PC-3 (cell line): ENCODE data around the gene TAS2R60. TPM values are rescaled to one million over a fixed set of nuclear protein-coding genes. Genes with fewer than 3 reads are reported as not detected.

ENCODE experiments used
- ATAC-seq: fragments of 200-7000 bp; cut with Tn5 transposase; 2 replicates; pipeline ENCODE4 v1.9.1; 2020; ENCODE audit warnings: mild to moderate bottlenecking, moderate library complexity
- BruUV-seq: library from RNA; stranded (reverse); fragments of 400-500 nt; replicated peaks from 2 replicates; lab custom pipeline; 2021; lab: Mats Ljungman, UMichigan
- CTCF ChIA-PET: fragments of 300-600 bp; sonication (Branson Sonifier 250); formaldehyde crosslinking; loops from one replicate; lab custom pipeline; 2022; ENCODE audit warnings: antibody characterized with exemption; lab: Charles Lee
- POLR2A ChIA-PET: fragments of 300-600 bp; sonication (Branson Sonifier 250); formaldehyde crosslinking; loops from one replicate; lab custom pipeline; 2022; ENCODE audit warnings: antibody characterized with exemption; ENCODE audit not compliant: unreplicated experiment; lab: Charles Lee
- DNase-seq: peaks from one replicate; pipeline ENCODE4 v3.0.0-alpha.2; 2015
- H2AFZ ChIP-seq: fragments of 300-600 bp; sonication (generic); 2 replicates; pipeline ENCODE4 v1.6.0; 2016; ENCODE audit warnings: antibody characterized with exemption, low read length
- H3F3A ChIP-seq: fragments of 300-600 bp; sonication (generic); one replicate; pipeline ENCODE4 v1.6.0; 2017; ENCODE audit warnings: antibody characterized with exemption, low read length, control low read depth, mild to moderate bottlenecking; ENCODE audit not compliant: unreplicated experiment
- H3K27ac ChIP-seq: fragments of 300-600 bp; sonication (generic); 2 replicates; pipeline ENCODE4 v1.5.1; 2016; ENCODE audit warnings: mild to moderate bottlenecking, low read length
- H3K27me3 ChIP-seq: fragments of 300-600 bp; sonication (generic); 2 replicates; pipeline ENCODE4 v1.6.1; 2016; ENCODE audit warnings: low read length, mixed read lengths
- H3K36me3 ChIP-seq: fragments of 300-600 bp; sonication (generic); 2 replicates; pipeline ENCODE4 v1.6.1; 2016; ENCODE audit warnings: low read depth, mixed run types, low read length, mixed read lengths
- H3K4me1 ChIP-seq: fragments of 300-600 bp; sonication (generic); 2 replicates; pipeline ENCODE4 v1.5.1; 2016; ENCODE audit warnings: low read length; ENCODE audit not compliant: insufficient read depth
- H3K4me2 ChIP-seq: fragments of 300-600 bp; sonication (generic); 2 replicates; pipeline ENCODE4 v1.6.0; 2016; ENCODE audit warnings: low read length
- H3K4me3 ChIP-seq: fragments of 300-600 bp; sonication (generic); 2 replicates; pipeline ENCODE4 v1.5.1; 2016; ENCODE audit warnings: mild to moderate bottlenecking, low read length, mixed read lengths
- H3K79me2 ChIP-seq: fragments of 300-600 bp; sonication (generic); 2 replicates; pipeline ENCODE4 v1.6.1; 2017; ENCODE audit warnings: low read length, mixed read lengths
- H3K9ac ChIP-seq: fragments of 300-600 bp; sonication (generic); 2 replicates; pipeline ENCODE4 v1.6.0; 2016; ENCODE audit warnings: mild to moderate bottlenecking, low read length
- H3K9me2 ChIP-seq: fragments of 300-600 bp; sonication (generic); replicated peaks from 2 replicates; pipeline ENCODE4 v1.6.1; 2016; ENCODE audit warnings: mixed run types, low read length, mixed read lengths
- H3K9me3 ChIP-seq: fragments of 300-600 bp; sonication (generic); 2 replicates; pipeline ENCODE4 v1.6.1; 2016; ENCODE audit warnings: low read length, mixed read lengths
- H4K20me1 ChIP-seq: fragments of 300-600 bp; sonication (generic); 2 replicates; pipeline ENCODE4 v1.6.1; 2016; ENCODE audit warnings: low read length, mixed read lengths
- CTCF ChIP-seq: fragments of 300-600 bp; sonication (generic); conservative IDR thresholded peaks from 2 replicates; pipeline ENCODE4 v1.5.1; 2017; ENCODE audit warnings: antibody characterized with exemption, low read depth, mild to moderate bottlenecking, low read length
- EZH2 ChIP-seq: fragments of 300-600 bp; sonication (generic); IDR thresholded peaks from one replicate; pipeline ENCODE4 v1.6.1; 2017; ENCODE audit warnings: antibody characterized with exemption, mild to moderate bottlenecking, low read length; ENCODE audit not compliant: unreplicated experiment
- EZH2phosphoT487 ChIP-seq: fragments of 300-600 bp; sonication (generic); IDR thresholded peaks from 2 replicates; pipeline ENCODE4 v1.6.1; 2018; ENCODE audit warnings: mild to moderate bottlenecking, antibody characterized with exemption, low read length, borderline replicate concordance
- intact Hi-C: fragments of 100-400 bp; cut with micrococcal nuclease; formaldehyde crosslinking; loops from 2 replicates; pipeline ENCODE4 v1.9.0; 2023
- total RNA-seq: library from RNA; depleted of rRNA; stranded (reverse); fragments of >200 nt; gene quantifications from 2 replicates; pipeline ENCODE4 v1.2.3, GENCODE V29; 2014

TAS2R60 gene
- total RNA-seq, 1 experiment from 2014 or later = not detected

GRCh38 chr7:143487061-143487460, 43.8 kb downstream of the TAS2R60 start:
- BruUV-seq = no TSS peak
- Histone ChIP-seq H4K20me1 (no peaks in the 10 kb centered on the region), H3K4me1 (no peaks in the 10 kb centered on the region), H3K36me3 (no peaks in the 10 kb centered on the region), H3K9me2 (no peaks in the 10 kb centered on the region), H3K79me2 (no peaks in the 10 kb centered on the region), H3F3A (no peaks in the 10 kb centered on the region), H2AFZ (no peak overlapping the region), H3K9me3 (no peaks in the 10 kb centered on the region), H3K27me3 (no peaks in the 10 kb centered on the region), H3K27ac (no peak overlapping the region), H3K4me2 (no peak overlapping the region), H3K4me3 (no peak overlapping the region), H3K9ac (no peak overlapping the region)
- POLR2A ChIA-PET = interaction anchor here (0.7 kb wide), 1 partner anchor 414 kb away, joined by 3 read pairs; no protein-coding TSS in a partner anchor
- ATAC-seq = no peak
- intact Hi-C loops = no loop called here
- no peak for DNase-seq
- CTCF ChIA-PET = no interaction called here
- TF ChIP-seq CTCF (no peak), EZH2phosphoT487 (no peak), EZH2 (no peak)

GRCh38 chr7:143487566-143487965, 44.3 kb downstream of the TAS2R60 start:
- POLR2A ChIA-PET = interaction anchor here (0.7 kb wide), 1 partner anchor 414 kb away, joined by 3 read pairs; no protein-coding TSS in a partner anchor

More at GRCh38 chr7:143487566-143487965, 44.3 kb downstream of the TAS2R60 start:
- no peak overlapping the region for H3K4me2 ChIP-seq
- H3F3A ChIP-seq = no peaks in the 10 kb centered on the region
- DNase-seq (no peak), ATAC-seq (0 out of 2 replicates have a peak, but pooled peaks have one; percentile 17)
- no peaks in the 10 kb centered on the region for H4K20me1 ChIP-seq
- H3K27ac ChIP-seq = no peak overlapping the region
- intact Hi-C loops = no loop called here
- TF ChIP-seq EZH2phosphoT487 (no peak), EZH2 (no peak), CTCF (no peak)
- BruUV-seq = no TSS peak
- H3K79me2 ChIP-seq = no peaks in the 10 kb centered on the region
- no peaks in the 10 kb centered on the region for H3K9me3 ChIP-seq
- no peak overlapping the region for H2AFZ ChIP-seq
- no peaks in the 10 kb centered on the region for H3K27me3 ChIP-seq
- CTCF ChIA-PET = interaction anchor here (0.5 kb wide), 1 partner anchor 107 kb away, joined by 5 read pairs; no protein-coding TSS in a partner anchor
- no peaks in the 10 kb centered on the region for H3K4me1 ChIP-seq
- H3K36me3 ChIP-seq = no peaks in the 10 kb centered on the region
- H3K9me2 ChIP-seq = no peaks in the 10 kb centered on the region
- no peak overlapping the region for H3K4me3 ChIP-seq
- H3K9ac ChIP-seq = no peak overlapping the region
